GM18507 (cell line): Measurements from ENCODE around the gene SIM1.

Source experiments
- DNase-seq: peaks from one replicate; pipeline ENCODE4 v3.0.0; 2011; ENCODE audit warnings: low read depth; ENCODE audit not compliant: insufficient read length; ENCODE audit errors: extremely low spot score
- FAIRE-seq: peaks from 2 replicates; lab custom pipeline; 2011; peaks lifted over from hg19 to GRCh38; lab: Jason Lieb, UNC

SIM1 gene

GRCh38 chr6:100339574-100340255, 125.0 kb downstream of the SIM1 start:
- DNase-seq (no peak), FAIRE-seq (no peak)

GRCh38 chr6:100338090-100338489, 126.6 kb downstream of the SIM1 start:
- FAIRE-seq = no peak
- no peak for DNase-seq

GRCh38 chr6:100336876-100337275, 127.8 kb downstream of the SIM1 start:
- DNase-seq (no peak), FAIRE-seq (no peak)

- FAIRE-seq = no peak
These were observed 128.7 kb downstream of the SIM1 start for GRCh38 chr6:100335991-100336390.

More at GRCh38 chr6:100335991-100336390, 128.7 kb downstream of the SIM1 start:
- DNase-seq = no peak
